NCI-H82 treated with DMSO at 0.1 percent for 48 hours (cell line): ENCODE data around the gene GUCD1.
A peak's percentile ranks its signal among the peaks of the same experiment; 100 is the strongest.
"Not testable (repeated sequence)": the region's sequence is repeated elsewhere in the genome, so short reads cannot be mapped to it uniquely, and the experiment has no call there.

ENCODE experiments used
- DNase-seq: peaks from one replicate; lab custom pipeline; 2025; ENCODE audit not compliant: unreplicated experiment; lab: John Stamatoyannopoulos, UW

The GUCD1 gene

DNA sequence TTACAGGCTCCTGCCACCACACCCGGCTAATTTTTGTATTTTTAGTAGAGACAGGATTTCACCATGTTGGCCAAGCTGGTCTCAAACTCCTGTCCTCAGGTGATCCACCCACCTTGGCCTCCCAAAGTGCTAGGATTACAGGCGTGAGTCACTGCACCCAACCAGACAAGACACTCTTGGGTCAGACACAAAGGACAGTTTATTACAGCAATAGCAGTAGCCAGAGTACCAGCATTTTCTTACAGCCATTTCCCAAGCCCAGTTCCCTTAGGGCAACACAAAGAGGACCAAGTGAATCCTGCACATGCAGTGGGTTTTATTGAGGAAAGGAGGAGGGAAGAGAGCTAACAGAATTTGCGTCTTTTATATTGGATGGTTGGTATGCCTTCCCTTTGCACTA, 24.0 kb downstream of the GUCD1 start:
- DNase-seq, result not testable (repeated sequence)

DNA sequence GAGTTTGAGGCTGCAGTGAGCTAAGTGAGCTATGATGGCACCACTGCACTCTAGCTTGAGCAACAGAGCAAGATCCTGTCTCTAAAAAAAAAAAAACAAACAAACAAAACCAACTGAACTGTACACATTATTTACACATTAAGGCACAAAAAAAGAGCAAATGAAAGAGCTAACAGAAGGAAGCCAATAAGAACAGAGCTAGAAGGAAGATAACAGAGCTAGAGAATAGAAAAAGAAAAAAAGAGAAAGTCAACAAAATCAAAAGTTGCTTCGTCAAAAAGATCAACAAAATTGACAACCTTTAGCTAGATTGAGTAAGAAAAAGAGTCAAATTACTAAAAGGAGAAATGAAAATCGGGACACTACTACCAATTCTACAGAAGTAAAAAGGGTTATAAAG, 25.0 kb downstream of the GUCD1 start:
- no peak for DNase-seq

DNA sequence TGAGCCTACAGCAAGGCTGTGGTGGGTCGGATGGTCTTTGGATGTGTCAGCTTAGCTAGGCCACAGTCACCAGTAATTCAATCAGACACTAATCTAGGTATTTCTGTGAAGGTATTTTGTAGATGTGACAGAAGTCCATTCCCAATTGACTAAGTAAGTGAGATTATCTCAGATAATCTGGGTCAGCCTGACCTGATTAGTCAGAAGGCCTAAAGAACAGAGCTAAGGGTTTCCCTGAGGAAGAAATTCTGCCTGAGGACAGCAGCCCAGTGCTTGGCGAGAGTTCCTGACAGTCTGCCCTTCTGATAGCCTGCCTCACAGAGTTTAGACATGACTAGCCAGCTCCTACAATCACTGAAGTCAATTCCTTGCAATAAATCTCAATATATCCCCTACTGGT, 28.7 kb downstream of the GUCD1 start:
- peak; percentile 77 for DNase-seq

DNA sequence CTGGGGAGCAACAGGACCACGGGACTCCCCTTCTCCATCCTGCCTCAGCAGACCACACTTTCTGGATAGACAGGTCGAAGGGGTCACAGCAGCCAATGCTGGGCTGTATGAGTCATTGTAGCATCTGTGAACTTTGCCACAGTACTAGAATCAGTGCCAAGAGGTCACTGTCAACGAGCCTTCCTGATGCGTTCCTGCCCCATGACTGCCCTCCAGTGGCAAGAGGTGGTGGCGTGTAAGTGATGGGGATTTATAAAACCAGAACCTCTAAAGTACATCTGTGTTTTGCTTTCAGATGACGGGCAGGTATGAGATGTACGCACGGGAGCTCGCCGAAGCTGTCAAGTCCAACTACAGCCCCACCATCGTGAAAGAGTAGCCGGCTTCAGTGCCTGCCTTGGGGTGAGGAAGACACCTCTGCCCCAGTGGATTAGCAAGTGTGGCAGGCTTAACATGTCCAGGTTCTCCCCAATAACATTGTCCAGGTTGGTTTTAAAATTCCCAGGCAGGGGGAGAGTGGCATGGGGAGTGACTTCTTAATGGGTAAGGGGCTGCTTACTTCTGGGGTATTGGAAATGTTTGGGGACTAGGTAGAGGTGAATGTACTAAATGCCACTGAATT, 29.4 kb downstream of the GUCD1 start:
- DNase-seq, result peak; percentile 48

DNA sequence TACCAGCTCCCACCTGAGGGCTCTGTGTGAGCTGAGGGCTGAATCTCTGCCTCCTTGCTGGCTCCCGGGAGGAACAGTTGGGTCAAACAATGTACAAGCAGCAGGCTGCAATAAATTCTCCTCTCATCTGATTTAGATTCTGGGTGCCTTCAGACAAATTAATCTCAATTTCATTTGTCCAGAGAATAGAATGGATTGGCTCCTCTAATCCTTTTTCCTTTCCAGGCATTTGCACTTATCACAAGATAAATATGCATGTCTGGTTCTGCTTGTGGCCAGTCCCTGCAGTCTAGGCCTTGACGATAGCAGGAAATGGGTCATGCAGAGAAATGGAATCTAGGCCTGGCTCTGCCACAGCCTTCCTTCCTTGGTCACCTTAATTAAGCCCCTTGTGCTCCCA, 31.1 kb downstream of the GUCD1 start:
- no peak for DNase-seq

DNA sequence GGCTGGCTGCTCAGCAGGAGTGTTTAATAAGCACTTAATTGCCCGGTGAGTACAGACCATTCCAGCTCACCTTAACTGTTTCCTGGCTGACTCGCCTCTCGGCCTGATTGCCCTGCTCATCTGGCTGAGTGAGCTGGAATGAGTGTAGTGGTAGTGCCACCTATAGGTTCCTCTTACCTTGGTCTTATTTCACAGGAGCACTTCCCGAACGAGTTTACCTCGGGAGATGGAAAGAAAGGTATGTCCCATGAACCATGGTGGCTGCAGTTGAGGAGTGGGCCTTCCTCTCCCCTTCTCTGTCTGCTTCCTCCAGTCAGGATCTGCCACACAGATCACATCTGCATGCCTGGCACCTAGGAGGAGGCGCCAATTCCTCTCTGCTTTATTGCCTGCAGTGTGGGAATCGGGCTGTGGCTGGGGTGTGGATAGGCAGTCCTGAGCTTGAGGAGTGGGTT, 33.1 kb downstream of the GUCD1 start:
- DNase-seq, result peak; percentile 18

DNA sequence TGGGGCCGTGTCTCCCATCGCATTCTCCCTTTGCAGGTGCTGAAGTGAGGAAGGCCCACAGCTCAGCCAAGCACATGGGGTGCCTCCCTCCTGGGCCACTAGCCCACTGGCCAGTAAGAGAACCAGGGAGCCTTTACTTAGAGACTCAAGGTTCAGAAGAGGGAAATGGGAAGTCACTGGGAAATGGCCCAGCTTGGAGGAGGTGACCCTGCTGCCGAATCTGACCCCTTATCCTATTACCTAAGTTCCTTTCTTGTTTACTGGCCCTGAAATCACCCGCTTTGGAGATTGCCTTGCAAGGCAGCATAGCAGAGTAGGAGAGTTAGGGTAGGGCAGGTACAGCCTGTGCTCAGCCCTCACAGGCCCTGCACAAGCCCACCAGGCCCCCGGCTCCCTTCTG, 35.4 kb downstream of the GUCD1 start:
- DNase-seq, result no peak

DNA sequence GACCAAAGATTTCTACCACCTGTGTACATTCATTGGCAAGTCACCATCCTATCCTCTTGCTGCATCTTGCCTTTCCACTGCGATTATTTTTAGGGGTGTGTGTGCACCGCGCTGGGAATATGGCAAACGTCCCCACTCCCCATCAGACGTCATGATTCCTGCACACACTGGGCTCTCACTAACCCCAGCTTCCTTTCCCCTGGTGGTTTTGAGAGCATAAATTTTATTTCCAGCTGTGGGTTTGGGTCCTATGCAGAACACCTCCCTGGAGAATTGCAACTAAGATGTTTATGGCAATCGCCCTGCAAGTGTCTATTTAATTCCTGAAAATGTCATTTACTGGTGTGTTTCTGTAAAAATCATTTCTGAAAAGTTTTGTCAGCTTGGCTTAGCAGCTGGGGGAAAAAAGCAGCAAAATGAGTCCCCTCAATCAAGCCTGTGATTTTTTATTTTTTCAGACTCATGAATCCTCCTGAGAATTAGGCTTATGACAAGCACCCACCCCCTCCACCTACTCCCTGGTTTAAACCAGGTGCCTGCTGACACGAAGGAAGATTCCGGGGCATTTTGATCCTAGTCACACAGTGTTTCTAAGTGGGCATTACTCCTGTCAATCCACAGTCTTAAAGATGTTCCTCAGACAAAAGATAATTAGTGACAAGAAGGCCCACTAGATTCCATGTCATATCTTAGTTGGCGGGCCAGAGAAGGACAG, 36.0 kb downstream of the GUCD1 start:
- no peak for DNase-seq

DNA sequence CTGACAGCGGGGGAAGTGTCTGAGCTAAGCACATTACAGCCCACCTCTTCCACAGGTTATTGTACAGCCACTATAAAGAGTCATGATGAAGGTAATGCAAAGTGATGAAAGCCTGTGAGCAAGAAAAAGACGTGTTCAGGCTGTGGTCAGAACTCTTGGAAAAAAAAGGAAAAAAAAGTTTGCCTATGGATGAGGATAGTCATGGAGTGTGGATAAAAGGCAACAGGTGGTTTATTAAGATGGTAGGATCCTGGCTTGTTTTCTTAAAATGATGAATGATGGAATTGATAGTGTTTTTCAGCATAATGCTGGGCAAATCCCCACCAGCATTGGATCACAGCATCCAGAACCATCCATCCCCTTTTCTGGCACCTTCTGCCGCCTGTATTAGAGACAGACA, 36.7 kb downstream of the GUCD1 start:
- DNase-seq, result no peak

DNA sequence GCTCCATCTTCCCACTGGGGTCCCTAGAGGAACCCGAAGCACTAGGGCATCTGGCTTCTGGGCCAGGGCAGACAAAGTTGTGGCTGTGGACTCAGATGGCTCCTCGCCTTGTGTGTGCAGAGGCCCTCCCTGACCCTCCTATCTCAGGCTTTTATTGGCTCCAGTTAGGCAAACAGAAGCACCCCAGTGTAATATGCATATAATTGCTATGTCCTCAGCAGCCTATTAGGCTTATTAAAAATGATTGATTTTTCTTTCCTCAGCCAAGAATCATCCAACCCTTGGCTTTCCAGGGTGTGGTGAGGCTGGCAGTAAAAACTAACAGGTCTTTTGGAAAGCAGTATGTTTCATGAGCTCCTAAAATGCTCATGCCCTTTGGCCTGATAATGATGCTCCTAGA, 37.5 kb downstream of the GUCD1 start:
- DNase-seq, result no peak

DNA sequence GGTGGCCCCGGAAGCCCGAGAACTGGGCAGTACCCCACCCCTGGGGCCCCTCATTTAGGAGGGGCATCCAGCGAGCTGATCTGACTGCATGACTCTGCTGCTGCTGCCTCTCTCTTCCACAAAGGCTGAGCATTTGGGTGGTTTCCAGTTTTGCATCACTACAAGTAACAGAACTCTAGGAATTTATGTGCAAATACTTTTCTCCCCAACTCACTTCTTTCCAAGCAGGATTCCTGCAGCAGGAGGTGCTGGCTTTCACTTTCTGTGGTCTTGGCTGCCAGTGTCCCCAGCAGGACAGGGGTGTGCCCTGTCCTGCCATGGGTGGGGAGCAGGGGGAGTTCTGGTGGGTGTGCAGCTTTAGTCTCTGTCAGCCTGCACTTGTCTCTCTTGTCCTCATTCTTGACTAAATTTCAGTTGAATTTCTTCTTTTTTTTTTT, 38.6 kb downstream of the GUCD1 start:
- no peak for DNase-seq

DNA sequence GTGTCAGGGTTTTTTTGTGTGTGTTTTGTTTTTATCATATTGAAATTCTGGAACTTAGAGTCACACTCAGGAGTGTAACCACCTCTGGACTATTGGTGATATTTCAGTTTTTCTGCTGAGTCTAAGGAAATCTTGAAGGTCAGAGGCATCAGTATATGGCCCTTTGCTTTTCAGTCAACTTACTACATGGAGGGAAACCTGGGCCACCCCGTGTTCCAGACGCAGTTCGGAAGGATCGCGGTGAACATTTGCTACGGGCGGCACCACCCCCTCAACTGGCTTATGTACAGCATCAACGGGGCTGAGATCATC, 40.0 kb downstream of the GUCD1 start:
- no peak for DNase-seq

DNA sequence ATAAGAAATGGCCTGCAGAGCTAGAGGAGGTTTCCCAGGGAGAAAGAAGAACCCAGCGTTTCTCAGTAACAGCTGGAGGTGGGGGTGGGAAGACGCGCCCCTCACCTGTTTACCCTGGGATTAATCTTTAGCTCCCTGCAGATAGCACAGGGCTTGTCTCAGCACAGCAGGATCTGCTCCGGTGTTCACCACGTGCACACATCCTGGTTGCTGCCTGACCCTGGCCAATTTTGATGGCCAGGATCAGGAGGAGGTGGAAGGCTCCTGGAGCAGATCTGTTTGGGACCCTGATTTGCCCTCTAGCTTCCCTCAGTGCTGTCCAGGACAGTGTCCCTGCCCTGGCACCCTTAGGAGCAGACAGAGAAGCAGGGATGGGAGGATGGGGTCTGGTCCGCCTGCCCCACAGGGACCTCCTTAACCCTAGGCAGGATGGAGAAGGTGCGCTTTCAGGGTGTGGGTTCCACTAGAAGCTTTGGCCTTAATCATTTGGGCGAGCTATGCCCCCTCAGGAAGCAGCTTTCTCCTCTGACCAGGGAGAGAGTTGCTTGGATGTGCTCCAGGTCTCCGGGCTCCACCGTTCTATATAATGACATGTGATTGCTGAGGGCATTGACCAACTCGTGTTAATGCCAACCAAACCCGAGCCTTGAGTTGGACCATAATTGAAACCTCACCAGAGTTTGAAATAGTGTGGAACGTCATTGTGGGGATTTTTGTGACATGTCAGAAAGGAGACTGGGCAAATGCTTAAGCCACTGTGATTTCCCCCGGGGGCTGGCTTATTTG, 40.5 kb downstream of the GUCD1 start:
- peak; percentile 15 for DNase-seq

DNA sequence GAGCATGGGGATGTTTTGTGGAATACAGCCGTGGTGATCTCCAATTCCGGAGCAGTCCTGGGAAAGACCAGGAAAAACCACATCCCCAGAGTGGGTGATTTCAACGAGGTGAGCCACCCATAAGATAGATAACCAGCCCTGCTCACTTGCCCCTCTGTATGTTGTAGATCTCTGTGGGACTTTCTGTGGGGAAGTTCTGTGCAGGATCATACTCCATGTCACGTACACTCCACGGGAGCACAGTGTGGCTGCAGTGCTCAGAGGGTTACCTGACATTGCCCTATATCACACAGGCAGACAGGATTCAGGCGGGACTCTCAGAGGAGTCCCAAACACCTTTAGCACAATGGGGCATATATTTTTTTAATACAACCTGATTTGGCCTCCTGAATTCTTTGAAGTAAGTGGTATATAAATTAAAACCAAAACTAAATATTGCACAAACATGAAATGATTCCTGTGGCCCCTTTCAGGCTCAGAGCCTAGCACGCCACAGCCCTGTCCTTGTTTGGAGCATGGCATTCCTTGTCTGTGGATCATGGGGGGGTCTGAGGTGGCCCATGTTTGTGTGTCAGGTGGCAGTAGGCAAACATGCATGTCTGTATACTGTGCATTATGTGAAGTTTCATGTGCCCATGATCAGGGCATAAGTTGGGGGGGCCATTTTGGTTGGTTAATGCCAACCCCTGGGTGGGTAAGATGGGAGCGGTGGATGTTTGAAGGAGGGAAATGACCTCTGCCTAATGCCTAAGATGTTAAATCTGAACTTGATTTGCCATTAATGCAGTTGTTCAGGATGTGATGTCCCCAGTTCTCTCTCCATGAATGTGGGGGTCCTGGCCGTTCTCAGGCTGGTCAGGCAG, 41.3 kb downstream of the GUCD1 start:
- DNase-seq, result no peak

DNA sequence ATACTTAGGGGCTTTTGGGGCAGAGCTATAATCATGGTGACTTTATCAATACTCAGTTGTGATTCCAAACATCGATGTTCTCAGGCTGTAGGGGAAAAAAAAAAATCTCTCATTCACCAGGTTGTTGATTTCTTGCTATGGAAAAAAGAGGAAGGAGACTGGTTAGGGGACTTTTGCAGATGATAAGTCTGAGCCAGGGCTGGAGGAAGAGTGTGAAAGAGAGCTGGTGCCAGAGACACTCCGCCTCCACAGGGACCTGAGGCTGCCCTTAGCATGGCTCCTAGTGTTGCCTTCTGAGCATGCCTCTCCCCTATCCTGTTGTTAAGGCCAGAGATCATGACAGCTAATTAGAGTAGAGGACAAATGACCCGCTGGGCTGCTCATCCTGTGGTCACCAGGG, 42.9 kb downstream of the GUCD1 start:
- DNase-seq, result no peak

DNA sequence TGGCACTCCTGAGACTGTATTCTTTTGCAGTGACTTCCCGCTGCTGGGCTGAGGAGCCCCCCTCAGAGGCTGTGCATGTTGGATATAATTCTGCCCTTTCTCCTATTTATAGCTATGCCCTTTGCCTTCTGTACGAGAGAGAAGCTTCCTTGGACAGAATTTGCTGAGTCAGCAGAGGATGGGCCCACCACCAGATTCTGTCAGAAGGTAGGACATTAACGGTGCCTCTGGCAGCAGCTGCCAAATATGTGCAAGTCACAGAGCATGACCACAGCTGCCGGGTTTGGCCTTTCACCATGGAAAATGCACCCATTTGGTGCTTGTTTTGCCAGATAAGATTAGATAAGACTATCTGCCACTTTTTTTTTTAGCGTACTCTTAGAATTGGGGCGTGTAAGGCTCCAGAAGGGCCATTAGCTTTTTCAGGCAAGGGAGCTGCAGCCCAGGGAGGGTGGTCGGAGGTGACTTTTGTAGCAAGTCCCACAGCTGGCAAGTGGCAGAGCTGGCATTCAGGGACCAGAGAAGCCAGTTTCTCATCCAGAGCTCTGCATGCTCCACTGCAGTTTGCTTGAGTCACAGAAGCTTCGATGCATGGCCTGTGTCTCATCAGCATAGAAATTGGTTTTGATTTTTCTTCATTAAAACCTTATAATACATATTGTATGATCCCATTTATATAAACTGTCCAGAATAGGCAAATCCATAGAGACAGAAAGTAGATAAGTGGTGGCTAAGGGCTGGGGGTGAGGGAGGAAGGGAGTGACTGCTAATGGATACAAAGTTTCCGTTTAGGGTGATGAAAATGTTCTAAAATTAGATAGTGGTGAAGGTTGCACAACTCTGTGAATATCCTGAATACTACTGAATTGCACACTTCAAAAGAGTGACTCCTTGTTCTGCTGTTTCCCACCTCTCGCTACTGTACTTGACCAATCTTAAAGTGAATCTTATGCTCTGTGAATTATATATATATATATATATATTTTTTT, 44.0 kb downstream of the GUCD1 start:
- DNase-seq, result no peak

DNA sequence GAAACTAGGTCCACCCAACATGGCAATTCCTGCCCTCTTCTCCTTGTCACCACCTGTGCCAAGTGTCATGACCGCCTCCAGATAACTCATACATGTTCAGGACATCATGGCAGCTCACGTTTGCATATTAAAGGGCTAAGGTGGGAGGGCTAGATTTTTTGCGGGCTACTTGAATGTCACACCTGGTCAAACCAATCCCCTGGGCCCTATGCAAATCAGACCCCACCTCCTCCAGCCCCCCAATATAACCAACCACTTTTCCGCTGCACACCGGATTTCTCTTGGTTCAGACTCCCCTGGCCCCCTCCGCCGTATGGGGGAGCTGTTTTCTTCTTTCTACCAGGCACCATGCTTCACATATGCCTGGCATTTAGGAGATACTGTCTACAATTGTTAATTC, 47.2 kb downstream of the GUCD1 start:
- no peak for DNase-seq

DNA sequence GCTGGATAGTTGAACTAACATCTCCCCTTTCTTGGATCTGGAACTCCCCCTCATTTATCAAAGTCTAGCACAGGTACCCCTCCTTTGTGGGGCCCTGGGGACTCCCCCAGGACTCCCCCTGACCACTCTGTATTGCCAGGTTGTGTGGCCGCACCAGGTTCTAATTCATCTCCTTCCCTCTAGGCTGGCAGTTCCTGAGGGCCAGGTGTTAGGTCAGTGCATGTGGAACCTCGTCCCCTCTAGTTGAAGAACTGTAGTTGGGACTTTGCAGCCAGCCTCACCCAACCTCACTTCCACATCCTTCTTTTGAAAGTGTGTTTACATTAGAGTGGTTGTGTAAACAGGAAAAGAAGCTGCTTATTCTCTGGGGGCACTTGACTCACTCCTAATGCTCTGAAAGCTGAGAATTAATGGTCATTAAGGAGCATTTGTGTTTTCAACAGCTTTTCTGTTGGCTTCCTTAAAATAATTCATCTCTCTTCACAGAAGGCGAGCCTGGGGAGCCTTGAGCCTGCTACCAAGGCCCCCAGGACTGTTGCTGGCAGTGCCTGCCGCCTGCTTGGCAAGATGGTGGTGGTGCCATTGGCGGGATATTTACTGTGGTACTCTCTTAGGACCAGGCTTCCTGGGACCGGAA, 48.0 kb downstream of the GUCD1 start:
- DNase-seq, result no peak

DNA sequence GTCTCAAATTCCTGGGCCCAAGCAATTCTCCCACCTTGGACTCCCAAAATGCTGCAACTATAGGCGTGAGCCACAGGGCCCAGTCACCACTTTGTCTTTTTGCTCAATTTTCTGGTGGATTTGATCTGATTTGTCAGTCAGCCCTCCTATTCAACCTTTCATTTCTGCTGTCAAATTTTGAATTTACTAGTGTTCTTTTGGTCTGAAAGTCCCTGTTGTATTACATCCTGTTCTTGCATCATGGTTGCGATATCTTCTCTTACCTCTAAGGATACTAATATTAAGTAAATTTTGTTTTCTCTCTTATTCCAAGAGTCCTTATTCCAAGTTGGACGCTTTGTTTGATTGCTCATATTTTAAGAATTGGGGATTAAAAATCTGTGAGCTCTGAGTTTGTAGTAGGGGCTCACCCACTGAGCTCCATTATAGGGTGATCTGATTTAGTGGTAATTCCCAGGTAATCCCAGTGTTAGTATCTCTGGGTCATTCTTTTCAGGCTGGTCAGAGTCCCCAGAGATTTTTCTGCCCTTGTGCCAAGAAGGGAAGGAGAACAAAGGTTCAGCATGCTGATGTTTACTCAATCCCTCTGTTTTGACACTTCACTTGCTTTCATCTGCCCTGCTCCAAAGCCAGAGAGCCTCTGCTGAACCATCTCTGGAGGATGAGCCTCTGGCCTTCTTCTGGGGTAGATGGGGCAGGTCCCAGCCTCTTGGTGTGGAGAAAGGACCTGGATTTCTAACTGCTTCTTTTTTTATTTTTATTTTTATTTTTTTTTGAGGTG, 49.8 kb downstream of the GUCD1 start:
- DNase-seq, result peak; percentile 8
